Hepatic stellate cell (primary cell): ENCODE results near the gene HSPB7.

ENCODE experiments used
- DNase-seq: peaks from one replicate; pipeline ENCODE4 v3.0.0; 2011; ENCODE audit warnings: low spot score

The HSPB7 gene

GRCh38 chr1:15975805-15976680, 41.8 kb downstream of the HSPB7 start, which contains the start of gene ZBTB17:
Gene ZBTB17, minus strand, starts transcription at chr1:15976101. Its CDS starts 27,606 bp downstream, at chr1:15948495.
- DNase-seq, result peak; percentile 98

GRCh38 chr1:15975358-15975804, 42.5 kb downstream of the HSPB7 start:
- peak; percentile 66 for DNase-seq

- no peak for DNase-seq
These were observed 43.0 kb downstream of the HSPB7 start for GRCh38 chr1:15974855-15975254.

GRCh38 chr1:15973772-15974171, 44.1 kb downstream of the HSPB7 start:
- no peak for DNase-seq

- DNase-seq, result no peak
These were observed 45.4 kb downstream of the HSPB7 start for GRCh38 chr1:15972409-15972808.

GRCh38 chr1:15970911-15971310, 46.9 kb downstream of the HSPB7 start:
- DNase-seq, result no peak

- no peak for DNase-seq
These were observed 48.4 kb downstream of the HSPB7 start for GRCh38 chr1:15969321-15969880.

GRCh38 chr1:15968172-15968571, 49.7 kb downstream of the HSPB7 start:
- DNase-seq, result no peak

- no peak for DNase-seq
These were observed 50.9 kb downstream of the HSPB7 start for GRCh38 chr1:15966956-15967344.

- DNase-seq, result peak; percentile 31
These were observed 51.5 kb downstream of the HSPB7 start for GRCh38 chr1:15966081-15966955.

GRCh38 chr1:15965228-15965767, 52.5 kb downstream of the HSPB7 start:
- peak; percentile 59 for DNase-seq
